Testis (tissue), 3 donors: ENCODE measurements around the gene PRR7. TPM values are rescaled to one million over a fixed set of nuclear protein-coding genes. Genes with fewer than 3 reads are reported as not detected.

Experiments used
- DNase-seq: peaks from one replicate; pipeline ENCODE4 v3.0.0-alpha.2; 2019
- H3K27ac ChIP-seq, 2 donors: fragments of 200-600 bp; sonication (generic); one replicate each; pipeline ENCODE4 v1.5.1; 2019
- H3K27me3 ChIP-seq: fragments of 200-600 bp; sonication (generic); one replicate; pipeline ENCODE4 v1.5.1; 2019
- H3K36me3 ChIP-seq: fragments of 200-600 bp; sonication (generic); one replicate; pipeline ENCODE4 v1.5.1; 2017; ENCODE audit warnings: low read depth; ENCODE audit errors: missing control alignments
- H3K4me1 ChIP-seq: fragments of 200-600 bp; sonication (generic); one replicate; pipeline ENCODE4 v1.5.1; 2019
- H3K4me3 ChIP-seq, 2 donors: fragments of 200-600 bp; sonication (generic); one replicate each; pipeline ENCODE4 v1.5.1; 2017 to 2019
- H3K9me3 ChIP-seq: fragments of 200-600 bp; sonication (generic); one replicate; pipeline ENCODE4 v1.5.1; 2017
- POLR2A ChIP-seq: fragments of 450-650 bp; IDR thresholded peaks from one replicate; pipeline ENCODE4 v1.6.1; 2017; ENCODE audit warnings: antibody characterized with exemption, mild to moderate bottlenecking, moderate library complexity
- WGBS, 2 donors: methylation state at CpG; one replicate each; pipeline ENCODE4 v1.1.5; 2018; 5-methylcytosine and 5-hydroxymethylcytosine counted together
- intact Hi-C: fragments of 100-400 bp; cut with DNase I; formaldehyde crosslinking; loops from one replicate; pipeline ENCODE4 v1.15.1; 2023; ENCODE audit warnings: low total_unique reads
- polyA plus RNA-seq: library from polyadenylated mRNA; stranded (reverse); fragments of 350-450 nt; fragmentation: Illumina TruSeq; extraction: RNeasy Lipid Tissue Mini Kit (QIAGEN cat#74804); gene quantifications from one replicate; pipeline ENCODE4 v1.2.3, GENCODE V29; 2014; ENCODE audit warnings: low read depth, low replicate concordance; ENCODE audit not compliant: insufficient read depth
- total RNA-seq, 2 donors: library from RNA; depleted of rRNA; stranded (reverse); fragments of >200 nt; gene quantifications; one replicate each; pipeline ENCODE4 v1.2.3, GENCODE V29; 2016
- TF ChIP-seq, protein P1 (sequence below), 3 experiments: fragments of 450-650 bp in 2 of 3; fragments of 200-600 bp in 1 of 3; sonication (generic) in 1 of 3; IDR thresholded peaks; one replicate each; pipeline ENCODE4 v1.5.1; 2016 to 2019; ENCODE audit warnings: antibody characterized with exemption in 3 of 3, mild to moderate bottlenecking in 2 of 3, moderate library complexity in 1 of 3

The PRR7 gene
- total and polyA plus RNA-seq, 3 donors from 2014 or later, result 2.8 to 23.2 (median 19.9) TPM

DNA sequence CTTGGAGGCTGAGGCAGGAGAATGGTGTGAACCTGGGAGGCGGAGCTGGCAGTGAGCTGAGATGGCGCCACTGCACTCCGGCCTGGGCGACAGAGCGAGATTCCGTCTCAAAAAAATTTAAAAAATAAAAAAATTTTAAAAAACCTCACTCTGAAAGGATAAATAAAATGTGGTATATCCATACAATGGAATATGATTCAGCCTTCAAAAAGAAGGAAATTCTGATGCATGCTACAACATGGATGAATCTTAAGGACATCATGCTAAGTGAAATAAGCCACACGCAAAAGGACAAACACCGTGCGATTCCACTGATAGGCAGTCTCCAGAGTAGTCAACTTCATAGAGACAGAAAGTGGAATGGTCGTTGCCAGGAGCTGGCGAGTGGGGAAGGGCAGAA, 18.4 kb downstream of the PRR7 start:
- H3K27me3 ChIP-seq, result no peaks in the 10 kb centered on the region
- no peak overlapping the region for H3K4me3 ChIP-seq
- TF ChIP-seq POLR2A, result no peak
- TF ChIP-seq, protein P1, sequence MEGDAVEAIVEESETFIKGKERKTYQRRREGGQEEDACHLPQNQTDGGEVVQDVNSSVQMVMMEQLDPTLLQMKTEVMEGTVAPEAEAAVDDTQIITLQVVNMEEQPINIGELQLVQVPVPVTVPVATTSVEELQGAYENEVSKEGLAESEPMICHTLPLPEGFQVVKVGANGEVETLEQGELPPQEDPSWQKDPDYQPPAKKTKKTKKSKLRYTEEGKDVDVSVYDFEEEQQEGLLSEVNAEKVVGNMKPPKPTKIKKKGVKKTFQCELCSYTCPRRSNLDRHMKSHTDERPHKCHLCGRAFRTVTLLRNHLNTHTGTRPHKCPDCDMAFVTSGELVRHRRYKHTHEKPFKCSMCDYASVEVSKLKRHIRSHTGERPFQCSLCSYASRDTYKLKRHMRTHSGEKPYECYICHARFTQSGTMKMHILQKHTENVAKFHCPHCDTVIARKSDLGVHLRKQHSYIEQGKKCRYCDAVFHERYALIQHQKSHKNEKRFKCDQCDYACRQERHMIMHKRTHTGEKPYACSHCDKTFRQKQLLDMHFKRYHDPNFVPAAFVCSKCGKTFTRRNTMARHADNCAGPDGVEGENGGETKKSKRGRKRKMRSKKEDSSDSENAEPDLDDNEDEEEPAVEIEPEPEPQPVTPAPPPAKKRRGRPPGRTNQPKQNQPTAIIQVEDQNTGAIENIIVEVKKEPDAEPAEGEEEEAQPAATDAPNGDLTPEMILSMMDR (IDR thresholded peaks at IDR 0.05), result no peak
- no peaks in the 10 kb centered on the region for H3K9me3 ChIP-seq
- H3K4me1 ChIP-seq, result no peaks in the 10 kb centered on the region
- 87 to 93% methylated on average over 11 of the region's 11 CpGs for WGBS, 2 donors
- DNase-seq, result no peak
- H3K27ac ChIP-seq, result no peak overlapping the region
- intact Hi-C loops, result no loop called here
- no peaks in the 10 kb centered on the region for H3K36me3 ChIP-seq

DNA sequence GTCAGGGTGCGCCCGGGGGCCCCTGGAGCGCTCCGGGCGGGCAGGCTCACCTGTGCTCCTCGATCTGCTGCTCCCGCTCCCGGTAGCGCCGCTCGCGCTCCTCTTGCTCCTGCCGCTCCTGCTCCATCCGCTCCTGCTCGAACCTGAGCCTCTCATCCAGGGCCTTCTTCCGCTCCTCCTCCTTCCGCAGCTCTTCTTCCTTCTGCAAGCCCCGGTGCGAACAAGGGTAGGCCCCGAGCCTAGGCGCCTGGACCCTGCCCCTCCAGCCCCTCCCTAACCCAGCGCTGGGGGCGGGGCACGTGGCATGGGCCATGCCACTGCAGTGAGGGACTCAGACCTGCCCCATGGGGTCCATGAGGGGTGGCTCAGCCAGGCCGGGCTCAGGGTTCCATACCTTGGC, 20.2 kb downstream of the PRR7 start:
- H3K9me3 ChIP-seq, result no peaks in the 10 kb centered on the region
- H3K27ac ChIP-seq, result no peak overlapping the region
- no peaks in the 10 kb centered on the region for H3K36me3 ChIP-seq
- H3K4me3 ChIP-seq, result no peak overlapping the region
- DNase-seq, result no peak
- WGBS, 2 donors, result 94 to 96% methylated on average over 24 to 25 of the region's 25 CpGs
- peaks cover 6% of the 10 kb centered on the region for H3K4me1 ChIP-seq
- intact Hi-C loops, result no loop called here
- no peaks in the 10 kb centered on the region for H3K27me3 ChIP-seq
- no peak for TF ChIP-seq POLR2A
- TF ChIP-seq, protein P1 (IDR thresholded peaks at IDR 0.05), result no peak

DNA sequence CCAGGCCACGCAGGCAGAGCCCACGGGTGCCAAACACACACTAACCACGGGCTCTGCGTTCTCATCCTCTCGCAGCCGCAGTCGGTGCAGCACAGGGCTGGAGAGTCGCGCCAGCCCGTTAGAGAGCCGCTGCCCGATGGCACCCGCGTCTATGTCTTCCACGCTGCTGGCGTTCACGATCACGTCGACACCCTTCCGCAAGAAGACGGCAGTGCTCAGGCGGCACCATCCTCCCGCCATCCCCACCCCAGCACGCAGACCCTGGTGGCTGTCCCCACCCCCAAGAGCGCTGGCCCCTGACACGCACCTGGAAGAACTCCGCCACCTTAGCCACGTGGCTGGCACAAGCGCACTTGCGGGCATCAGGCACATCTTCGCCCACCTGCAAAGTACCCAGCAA, 20.8 kb downstream of the PRR7 start:
- TF ChIP-seq POLR2A, result no peak
- TF ChIP-seq, protein P1 (IDR thresholded peaks at IDR 0.05), result no peak
- H3K27ac ChIP-seq, result no peak overlapping the region

DNA sequence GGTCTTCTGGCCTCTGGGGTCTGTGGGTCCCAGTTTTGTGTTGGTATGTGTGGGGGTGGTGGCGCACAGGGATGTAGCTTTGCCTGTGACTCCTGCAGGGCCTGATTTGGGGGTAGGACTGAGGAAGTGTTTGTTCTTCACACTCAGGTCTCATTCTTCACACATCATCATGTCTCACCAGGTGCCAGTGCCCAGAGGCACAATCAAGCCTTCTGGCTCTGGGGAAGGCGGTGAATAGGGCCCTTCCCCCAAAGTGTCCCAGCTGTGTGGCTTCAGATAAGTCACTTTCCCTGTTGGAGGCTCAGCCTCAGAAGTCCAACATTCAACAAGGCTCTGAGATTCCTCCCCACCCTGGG, 21.7 kb downstream of the PRR7 start:
- Histone ChIP-seq H3K27me3 (no peaks in the 10 kb centered on the region), H3K36me3 (no peaks in the 10 kb centered on the region), H3K9me3 (no peaks in the 10 kb centered on the region), H3K4me1 (peaks cover 12% of the 10 kb centered on the region), H3K4me3 (no peak overlapping the region), H3K27ac (no peak overlapping the region)
- WGBS, 2 donors, result 100% methylated on average over 2 of the region's 2 CpGs; no CpG with 5 or more reads in 1 of the 2 donors
- intact Hi-C loops, result no loop called here
- DNase-seq, result no peak
- TF ChIP-seq, protein P1 (IDR thresholded peaks at IDR 0.05), result no peak
- no peak for TF ChIP-seq POLR2A

More for the DNA sequence above, 20.8 kb downstream of the PRR7 start:
- H3K27me3 ChIP-seq, result no peaks in the 10 kb centered on the region
- DNase-seq, result no peak
- WGBS, 2 donors, result 93 to 94% methylated on average over 30 to 31 of the region's 31 CpGs
- H3K9me3 ChIP-seq, result no peaks in the 10 kb centered on the region
- intact Hi-C loops, result no loop called here
- no peaks in the 10 kb centered on the region for H3K36me3 ChIP-seq
- peaks cover 10% of the 10 kb centered on the region for H3K4me1 ChIP-seq
- no peak overlapping the region for H3K4me3 ChIP-seq
